HL-60 (cell line): ENCODE measurements around the gene PRPF19.

Experiments used
- CTCF ChIP-seq: IDR thresholded peaks from one replicate; pipeline ENCODE4 v1.5.1; 2011; ENCODE audit warnings: low read length, control low read depth, inconsistent platforms; ENCODE audit not compliant: insufficient read depth
- REST ChIP-seq: IDR thresholded peaks from 2 replicates; pipeline ENCODE4 v1.6.1; 2012; ENCODE audit warnings: low read depth; ENCODE audit not compliant: insufficient replicate concordance

- TF ChIP-seq CTCF: no peak
- TF ChIP-seq REST: no peak
Measured at GRCh38 chr11:60935676-60936442, 29.5 kb upstream of the PRPF19 start.
